Testis (tissue), 3 donors: ENCODE results near the gene PNCK. TPM values are rescaled to one million over a fixed set of nuclear protein-coding genes. Genes with fewer than 3 reads are reported as not detected.

ENCODE experiments used
- DNase-seq: peaks from one replicate; pipeline ENCODE4 v3.0.0-alpha.2; 2019
- H3K27ac ChIP-seq, 2 donors: fragments of 200-600 bp; sonication (generic); one replicate each; pipeline ENCODE4 v1.5.1; 2019
- H3K27me3 ChIP-seq: fragments of 200-600 bp; sonication (generic); one replicate; pipeline ENCODE4 v1.5.1; 2019
- H3K36me3 ChIP-seq: fragments of 200-600 bp; sonication (generic); one replicate; pipeline ENCODE4 v1.5.1; 2017; ENCODE audit warnings: low read depth; ENCODE audit errors: missing control alignments
- H3K4me1 ChIP-seq: fragments of 200-600 bp; sonication (generic); one replicate; pipeline ENCODE4 v1.5.1; 2019
- H3K4me3 ChIP-seq, 2 donors: fragments of 200-600 bp; sonication (generic); one replicate each; pipeline ENCODE4 v1.5.1; 2017 to 2019
- H3K9me3 ChIP-seq: fragments of 200-600 bp; sonication (generic); one replicate; pipeline ENCODE4 v1.5.1; 2017
- POLR2A ChIP-seq: fragments of 450-650 bp; IDR thresholded peaks from one replicate; pipeline ENCODE4 v1.6.1; 2017; ENCODE audit warnings: antibody characterized with exemption, mild to moderate bottlenecking, moderate library complexity
- WGBS, 2 donors: methylation state at CpG; one replicate each; pipeline ENCODE4 v1.1.5; 2018; 5-methylcytosine and 5-hydroxymethylcytosine counted together
- intact Hi-C: fragments of 100-400 bp; cut with DNase I; formaldehyde crosslinking; loops from one replicate; pipeline ENCODE4 v1.15.1; 2023; ENCODE audit warnings: low total_unique reads
- polyA plus RNA-seq: library from polyadenylated mRNA; stranded (reverse); fragments of 350-450 nt; fragmentation: Illumina TruSeq; extraction: RNeasy Lipid Tissue Mini Kit (QIAGEN cat#74804); gene quantifications from one replicate; pipeline ENCODE4 v1.2.3, GENCODE V29; 2014; ENCODE audit warnings: low read depth, low replicate concordance; ENCODE audit not compliant: insufficient read depth
- small RNA-seq, 2 donors: library from RNA; depleted of rRNA; stranded (forward); fragments of <200 nt; gene quantifications; one replicate each; pipeline ENCODE3, GENCODE V24; 2016
- total RNA-seq, 2 donors: library from RNA; depleted of rRNA; stranded (reverse); fragments of >200 nt; gene quantifications; one replicate each; pipeline ENCODE4 v1.2.3, GENCODE V29; 2016
- TF ChIP-seq, protein P1 (sequence below), 3 experiments: fragments of 450-650 bp in 2 of 3; fragments of 200-600 bp in 1 of 3; sonication (generic) in 1 of 3; IDR thresholded peaks; one replicate each; pipeline ENCODE4 v1.5.1; 2016 to 2019; ENCODE audit warnings: antibody characterized with exemption in 3 of 3, mild to moderate bottlenecking in 2 of 3, moderate library complexity in 1 of 3

The PNCK gene
- total and polyA plus RNA-seq, 3 donors from 2014 or later: 19.9 to 51.5 (median 41.0) TPM

GRCh38 chrX:153622661-153623309 lies 50.8 kb downstream of the PNCK start:
- H3K27me3 ChIP-seq: no peaks in the 10 kb centered on the region
- no peaks in the 10 kb centered on the region for H3K36me3 ChIP-seq
- intact Hi-C loops: no loop called here
- no peak for DNase-seq
- no peak overlapping the region for H3K4me3 ChIP-seq
- no peaks in the 10 kb centered on the region for H3K4me1 ChIP-seq
- 33 to 43% methylated on average over 16 to 17 of the region's 17 CpGs for WGBS, 2 donors
- no peaks in the 10 kb centered on the region for H3K9me3 ChIP-seq
- no peak overlapping the region for H3K27ac ChIP-seq
- TF ChIP-seq POLR2A: no peak
- TF ChIP-seq, protein P1, sequence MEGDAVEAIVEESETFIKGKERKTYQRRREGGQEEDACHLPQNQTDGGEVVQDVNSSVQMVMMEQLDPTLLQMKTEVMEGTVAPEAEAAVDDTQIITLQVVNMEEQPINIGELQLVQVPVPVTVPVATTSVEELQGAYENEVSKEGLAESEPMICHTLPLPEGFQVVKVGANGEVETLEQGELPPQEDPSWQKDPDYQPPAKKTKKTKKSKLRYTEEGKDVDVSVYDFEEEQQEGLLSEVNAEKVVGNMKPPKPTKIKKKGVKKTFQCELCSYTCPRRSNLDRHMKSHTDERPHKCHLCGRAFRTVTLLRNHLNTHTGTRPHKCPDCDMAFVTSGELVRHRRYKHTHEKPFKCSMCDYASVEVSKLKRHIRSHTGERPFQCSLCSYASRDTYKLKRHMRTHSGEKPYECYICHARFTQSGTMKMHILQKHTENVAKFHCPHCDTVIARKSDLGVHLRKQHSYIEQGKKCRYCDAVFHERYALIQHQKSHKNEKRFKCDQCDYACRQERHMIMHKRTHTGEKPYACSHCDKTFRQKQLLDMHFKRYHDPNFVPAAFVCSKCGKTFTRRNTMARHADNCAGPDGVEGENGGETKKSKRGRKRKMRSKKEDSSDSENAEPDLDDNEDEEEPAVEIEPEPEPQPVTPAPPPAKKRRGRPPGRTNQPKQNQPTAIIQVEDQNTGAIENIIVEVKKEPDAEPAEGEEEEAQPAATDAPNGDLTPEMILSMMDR (IDR thresholded peaks at IDR 0.05): no peak

- Histone ChIP-seq H3K9me3 (no peaks in the 10 kb centered on the region), H3K27me3 (no peaks in the 10 kb centered on the region), H3K4me1 (no peaks in the 10 kb centered on the region), H3K4me3 (no peak overlapping the region), H3K27ac (no peak overlapping the region), H3K36me3 (no peaks in the 10 kb centered on the region)
- TF ChIP-seq, protein P1 (IDR thresholded peaks at IDR 0.05): no peak
- no peak for TF ChIP-seq POLR2A
- WGBS, 2 donors: 72 to 79% methylated on average over 26 to 27 of the region's 27 CpGs
- intact Hi-C loops: no loop called here
- DNase-seq: no peak
Measured at GRCh38 chrX:153621949-153622598, 51.5 kb downstream of the PNCK start.

DNA sequence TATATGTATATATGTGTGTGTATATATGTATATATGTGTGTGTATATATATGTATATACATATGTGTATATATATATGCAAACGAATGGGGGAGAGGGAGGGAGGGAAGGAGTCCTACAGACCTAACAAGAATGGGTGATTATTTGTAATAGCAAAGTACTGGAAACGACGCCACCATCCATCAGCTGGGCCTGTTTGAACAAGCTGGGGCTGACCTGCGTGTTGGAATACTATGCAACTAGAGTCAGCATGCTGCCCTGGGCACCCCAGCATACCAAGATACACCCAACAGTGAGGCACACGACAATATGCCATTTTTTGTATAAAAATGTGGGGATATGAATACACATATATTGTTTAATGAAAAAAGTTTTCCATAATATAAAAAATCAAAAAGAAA lies 53.0 kb downstream of the PNCK start:
- intact Hi-C loops: no loop called here

More for the DNA sequence above, 53.0 kb downstream of the PNCK start:
- H3K36me3 ChIP-seq: no peaks in the 10 kb centered on the region
- TF ChIP-seq POLR2A: no peak
- TF ChIP-seq, protein P1 (IDR thresholded peaks at IDR 0.05): no peak
- 83 to 87% methylated on average over 5 of the region's 5 CpGs for WGBS, 2 donors
- no peak for DNase-seq
- H3K27ac ChIP-seq: no peak overlapping the region
- no peak overlapping the region for H3K4me3 ChIP-seq
- H3K4me1 ChIP-seq: no peaks in the 10 kb centered on the region
- H3K9me3 ChIP-seq: no peaks in the 10 kb centered on the region
- no peaks in the 10 kb centered on the region for H3K27me3 ChIP-seq

Small RNAs within 50 kb of the gene (small RNA-seq; reads per million reads assigned to genes)
- gene RN7SL687P: 0 reads per million in 2 donors

Other genes with a start within 250 kb of the PNCK start
- 1 to 10 TPM; 4.0 to 7.5 TPM for gene TREX2, start 227.8 kb downstream of the PNCK start, total RNA-seq
- 0.51 TPM for gene TREX2, start 227.8 kb downstream of the PNCK start, polyA plus RNA-seq
- 10 to 100 TPM; 34.0 to 35.2 TPM for gene HAUS7, start 203.2 kb downstream of the PNCK start, total RNA-seq
- gene HAUS7, start 203.2 kb downstream of the PNCK start, polyA plus RNA-seq: 18.0 TPM
- gene BGN, start 178.8 kb downstream of the PNCK start, total RNA-seq: 10 to 100 TPM; 42.3 to 76.5 TPM
- gene BGN, start 178.8 kb downstream of the PNCK start, polyA plus RNA-seq: 174 TPM
- 1 to 10 TPM in 1 of 2 donors, under 1 TPM in 1; 0.16 to 1.2 TPM for gene ATP2B3, start 156.2 kb downstream of the PNCK start, total RNA-seq
- 0.73 TPM for gene ATP2B3, start 156.2 kb downstream of the PNCK start, polyA plus RNA-seq
- 10 to 100 TPM; 26.9 to 27.6 TPM for gene CCNQ, start 74.7 kb downstream of the PNCK start, total RNA-seq
- 19.6 TPM for gene CCNQ, start 74.7 kb downstream of the PNCK start, polyA plus RNA-seq
- 10 to 100 TPM in 1 of 2 donors, 1 to 10 TPM in 1; 6.2 to 10.2 TPM for gene DUSP9, start 26.6 kb downstream of the PNCK start, total RNA-seq
- gene DUSP9, start 26.6 kb downstream of the PNCK start, polyA plus RNA-seq: 2.5 TPM
- gene SLC6A8, start 14.1 kb upstream of the PNCK start, total RNA-seq: 100 to 1,000 TPM in 1 of 2 donors, 10 to 100 TPM in 1; 91.3 to 107 TPM
- 73.5 TPM for gene SLC6A8, start 14.1 kb upstream of the PNCK start, polyA plus RNA-seq
- gene BCAP31, start 50.6 kb upstream of the PNCK start, total RNA-seq: 100 to 1,000 TPM; 149 to 153 TPM
- gene BCAP31, start 50.6 kb upstream of the PNCK start, polyA plus RNA-seq: 222 TPM
- gene ABCD1, start 51.0 kb upstream of the PNCK start, total RNA-seq: 100 to 1,000 TPM in 1 of 2 donors, 10 to 100 TPM in 1; 84.4 to 112 TPM
- gene ABCD1, start 51.0 kb upstream of the PNCK start, polyA plus RNA-seq: 34.3 TPM
- gene PLXNB3, start 90.4 kb upstream of the PNCK start, total RNA-seq: 10 to 100 TPM; 49.3 to 57.9 TPM
- 28.0 TPM for gene PLXNB3, start 90.4 kb upstream of the PNCK start, polyA plus RNA-seq
- 1 to 10 TPM in 1 of 2 donors, under 1 TPM in 1; 0.62 to 2.2 TPM for gene SRPK3, start 107.2 kb upstream of the PNCK start, total RNA-seq
- gene SRPK3, start 107.2 kb upstream of the PNCK start, polyA plus RNA-seq: 1.3 TPM
- 10 to 100 TPM; 74.9 to 83.1 TPM for gene IDH3G, start 120.6 kb upstream of the PNCK start, total RNA-seq
- 52.4 TPM for gene IDH3G, start 120.6 kb upstream of the PNCK start, polyA plus RNA-seq
- 100 to 1,000 TPM; 246 to 294 TPM for gene SSR4, start 120.9 kb upstream of the PNCK start, total RNA-seq
- gene SSR4, start 120.9 kb upstream of the PNCK start, polyA plus RNA-seq: 275 TPM
- gene PDZD4, start 156.7 kb upstream of the PNCK start, total RNA-seq: 10 to 100 TPM; 13.5 to 17.2 TPM
- 11.2 TPM for gene PDZD4, start 156.7 kb upstream of the PNCK start, polyA plus RNA-seq
- gene L1CAM, start 212.4 kb upstream of the PNCK start, total RNA-seq: 1 to 10 TPM; 1.7 to 4.5 TPM
- 2.5 TPM for gene L1CAM, start 212.4 kb upstream of the PNCK start, polyA plus RNA-seq
- gene AVPR2, start 230.9 kb upstream of the PNCK start, total RNA-seq: 1 to 10 TPM in 1 of 2 donors, under 1 TPM in 1; 0.74 to 1.1 TPM
- gene AVPR2, start 230.9 kb upstream of the PNCK start, polyA plus RNA-seq: 1.3 TPM